NCI-H526 treated with DMSO at 0.1 percent for 48 hours (cell line): ENCODE measurements around the gene SLC9A3.

Experiments
- DNase-seq: peaks from one replicate; lab custom pipeline; 2025; lab: John Stamatoyannopoulos, UW

SLC9A3 gene

GRCh38 chr5:458547-459353, 65.5 kb downstream of the SLC9A3 start:
- no peak for DNase-seq

DNA sequence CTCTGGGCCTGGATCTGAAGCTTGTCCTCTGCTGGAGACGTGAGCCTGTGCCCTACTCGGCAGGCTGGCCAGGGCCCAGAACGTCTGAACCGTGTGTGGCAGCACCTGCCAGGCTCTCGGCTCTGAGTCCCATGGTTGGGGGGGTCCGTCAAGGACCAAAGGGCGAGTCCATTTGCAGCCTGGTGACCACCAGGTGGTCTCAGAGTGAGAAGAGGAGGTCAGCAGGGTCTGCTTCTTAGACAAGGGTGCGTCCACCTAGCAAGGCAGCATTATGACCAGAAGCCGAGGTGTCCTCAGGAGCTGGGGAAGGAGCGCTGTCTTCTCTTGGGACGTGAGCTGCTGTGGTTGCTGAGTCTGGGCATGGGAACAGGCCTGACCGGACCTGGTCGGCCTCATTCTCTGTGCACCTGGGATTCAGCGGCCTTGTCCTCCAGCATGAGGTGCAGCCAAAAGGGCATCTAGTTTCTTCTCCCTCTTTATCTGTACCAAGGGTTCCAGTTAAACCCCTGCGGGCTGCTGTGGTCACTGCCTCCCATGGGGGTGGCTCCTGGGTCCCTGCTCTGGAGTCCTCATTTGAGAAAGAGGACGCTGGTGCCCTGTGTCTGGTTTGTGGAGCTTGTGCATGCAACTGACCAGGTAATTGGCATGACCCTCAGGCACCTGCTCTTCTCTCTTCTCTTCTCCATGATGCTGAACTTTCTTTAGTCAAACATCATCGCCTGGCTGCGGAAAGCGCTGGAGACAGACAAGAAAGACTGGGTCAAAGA, 66.9 kb downstream of the SLC9A3 start:
- no peak for DNase-seq

DNA sequence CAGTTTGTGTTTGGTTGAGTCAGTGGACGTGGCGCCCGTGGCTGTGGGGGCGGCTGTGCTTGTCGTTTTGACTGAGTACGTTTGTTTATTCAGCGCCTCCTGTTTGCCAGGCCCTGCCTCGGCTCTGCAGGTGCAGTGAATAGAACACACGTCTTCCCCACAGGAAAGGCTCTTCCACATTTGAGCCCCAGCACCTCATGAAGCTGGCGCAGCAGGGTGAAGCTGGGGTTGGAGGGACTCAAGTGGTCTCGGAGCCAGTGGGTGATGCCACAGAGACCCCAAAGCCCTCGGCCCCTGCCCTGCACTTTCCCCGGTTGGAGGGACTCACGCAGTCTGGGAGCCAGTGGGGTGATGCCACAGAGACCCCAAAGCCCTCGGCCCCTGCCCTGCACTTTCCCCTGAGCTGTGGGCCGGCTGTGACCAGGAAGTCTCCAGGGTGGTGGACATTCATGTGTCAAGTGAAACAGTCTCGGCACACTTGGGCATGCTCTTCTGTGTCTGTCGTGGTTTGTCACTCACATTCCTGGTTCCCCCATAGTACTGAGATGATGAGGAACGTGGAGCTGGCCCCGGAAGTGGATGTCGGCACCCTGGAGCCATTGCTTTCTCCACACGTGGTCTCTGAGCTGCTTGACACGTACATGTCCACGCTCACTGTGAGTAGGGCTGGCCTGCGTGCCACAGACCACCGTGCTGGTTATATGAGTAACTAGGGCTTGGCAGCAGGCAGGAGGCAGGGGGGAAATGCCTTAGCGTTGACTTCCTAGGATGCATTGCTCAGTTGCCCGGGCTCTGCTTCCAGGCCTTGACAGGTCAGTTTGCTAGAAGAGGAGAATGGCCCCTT, 67.7 kb downstream of the SLC9A3 start:
- no peak for DNase-seq

- no peak for DNase-seq
Observed at GRCh38 chr5:455806-456205, 68.4 kb downstream of the SLC9A3 start.

GRCh38 chr5:454936-455335, 69.3 kb downstream of the SLC9A3 start:
- no peak for DNase-seq

- DNase-seq, result no peak
Observed at GRCh38 chr5:453725-454481, 70.3 kb downstream of the SLC9A3 start.

DNA sequence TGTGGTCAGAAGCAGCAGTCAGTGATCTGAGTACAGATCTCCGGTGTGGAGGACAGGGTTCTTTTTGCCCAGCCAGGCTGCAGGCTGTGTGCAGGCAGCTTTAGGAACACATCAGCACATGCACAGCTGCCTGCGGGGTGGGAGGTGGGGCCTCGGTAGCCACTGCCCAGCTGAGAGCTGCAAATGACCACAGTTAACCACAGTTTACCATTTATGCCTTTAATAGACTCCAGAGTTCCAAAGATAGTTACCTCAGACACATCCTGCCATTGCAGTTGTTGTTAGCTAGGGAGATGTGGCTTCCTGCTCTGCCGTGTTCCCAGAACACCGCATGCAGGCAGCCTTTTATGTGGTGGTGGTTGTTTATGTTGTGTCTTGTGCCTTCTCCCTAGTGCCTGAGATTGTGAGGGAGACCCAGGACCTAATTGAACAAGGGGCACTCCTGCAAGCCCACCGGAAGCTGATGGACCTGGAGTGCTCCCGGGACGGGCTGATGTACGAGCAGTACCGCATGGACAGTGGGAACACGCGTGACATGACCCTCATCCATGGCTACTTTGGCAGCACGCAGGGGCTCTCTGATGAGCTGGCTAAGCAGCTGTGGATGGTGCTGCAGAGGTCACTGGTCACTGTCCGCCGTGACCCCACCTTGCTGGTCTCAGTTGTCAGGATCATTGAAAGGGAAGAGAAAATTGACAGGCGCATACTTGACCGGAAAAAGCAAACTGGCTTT, 71.1 kb downstream of the SLC9A3 start:
- DNase-seq, result no peak

- no peak for DNase-seq
Observed at GRCh38 chr5:451587-452458, 72.4 kb downstream of the SLC9A3 start.

- DNase-seq, result no peak
Observed at GRCh38 chr5:449151-449550, 75.1 kb downstream of the SLC9A3 start.

- DNase-seq, result no peak
Observed at GRCh38 chr5:448766-449090, 75.5 kb downstream of the SLC9A3 start.

DNA sequence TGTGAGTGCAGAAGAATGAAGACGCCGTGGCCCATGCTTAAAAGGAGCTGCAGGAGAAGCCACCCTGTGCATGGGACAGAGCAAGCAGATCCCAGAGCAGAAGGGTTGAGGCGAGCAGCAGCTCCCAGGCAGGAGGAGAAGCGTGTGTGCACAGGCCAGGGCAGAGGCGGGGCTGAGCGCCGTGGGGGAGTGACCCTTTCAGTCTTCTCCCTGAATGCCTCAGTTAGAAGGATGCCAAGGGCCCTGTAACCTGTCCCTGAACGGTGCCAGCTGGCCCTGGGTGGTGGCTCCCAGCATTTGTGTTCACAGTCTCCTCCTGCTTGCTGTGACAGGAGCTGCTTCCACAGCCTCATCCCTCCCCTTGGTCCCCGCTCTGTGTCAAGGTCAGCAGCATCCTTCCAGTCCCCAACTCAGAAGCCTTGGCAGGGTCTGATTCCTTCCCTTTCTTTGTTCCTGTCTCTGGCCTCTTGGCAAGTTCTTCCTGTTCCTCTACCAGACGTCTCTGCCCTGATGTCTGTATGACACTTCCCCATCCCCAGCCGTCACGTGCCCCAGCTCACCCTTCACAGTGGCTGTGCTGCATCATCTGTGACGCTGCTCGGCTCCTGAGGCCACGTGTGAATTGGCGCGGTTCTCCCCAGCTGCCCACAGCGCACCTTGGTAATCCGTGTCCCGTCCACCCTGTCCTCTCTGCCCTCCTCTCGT, 76.0 kb downstream of the SLC9A3 start:
- DNase-seq, result no peak

GRCh38 chr5:447501-447900, 76.7 kb downstream of the SLC9A3 start:
- no peak for DNase-seq

DNA sequence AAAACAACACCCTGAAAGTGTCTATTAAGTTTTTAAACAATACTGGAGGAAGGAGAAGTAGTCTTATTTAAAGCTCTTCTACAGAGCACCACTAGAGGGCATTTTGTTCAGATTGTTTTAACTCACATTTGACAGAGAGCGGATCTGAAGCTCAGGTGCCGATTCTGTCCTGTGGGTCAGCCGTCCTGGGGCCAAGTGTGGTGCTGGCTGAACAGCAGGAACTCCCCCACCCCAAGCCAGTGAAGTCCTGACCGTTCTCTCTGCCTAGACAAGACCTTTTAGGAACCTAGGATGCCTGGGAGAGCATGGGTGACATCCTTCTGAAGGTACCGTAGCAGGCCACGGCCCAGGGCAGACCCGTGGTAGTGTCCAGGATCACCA, 77.4 kb downstream of the SLC9A3 start:
- peak; percentile 21 for DNase-seq

DNA sequence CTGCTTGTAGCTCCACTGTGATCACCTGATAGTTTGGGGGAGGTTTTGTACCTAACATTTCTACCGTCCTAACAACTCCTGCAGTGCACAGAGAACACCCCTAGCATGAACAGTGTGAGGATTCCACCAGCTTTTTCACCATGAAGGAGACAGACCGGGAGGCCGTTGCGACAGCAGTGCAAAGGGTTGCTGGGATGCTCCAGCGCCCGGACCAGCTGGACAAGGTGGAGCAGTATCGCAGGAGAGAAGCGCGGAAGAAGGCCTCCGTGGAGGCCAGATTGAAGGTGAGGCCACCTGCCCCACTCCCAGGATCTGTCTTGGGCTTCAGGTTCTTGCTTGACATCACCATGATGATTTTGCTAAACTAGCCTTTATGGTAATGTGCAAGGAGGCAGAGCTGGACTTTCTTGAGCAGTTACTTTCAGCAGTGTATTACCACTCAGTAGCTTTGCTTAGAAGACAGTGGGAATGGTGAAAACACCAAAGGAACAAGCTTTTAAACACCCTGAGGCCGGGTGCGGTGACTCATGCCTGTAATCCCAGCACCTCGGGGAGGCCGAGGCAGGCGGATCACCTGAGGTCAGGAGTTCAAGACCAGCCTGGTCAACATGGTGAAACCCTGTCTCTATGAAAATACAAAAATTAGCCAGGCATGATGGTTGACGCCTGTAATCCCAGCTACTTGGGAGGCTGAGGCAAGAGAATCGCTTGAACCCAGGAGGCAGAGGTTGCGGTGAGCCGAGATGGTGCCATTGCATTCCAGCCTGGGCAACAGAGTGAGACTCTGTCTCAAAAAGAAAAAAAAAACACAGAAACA, 78.0 kb downstream of the SLC9A3 start:
- no peak for DNase-seq

- no peak for DNase-seq
Observed at GRCh38 chr5:445591-445990, 78.7 kb downstream of the SLC9A3 start.

GRCh38 chr5:444226-444625, 80.0 kb downstream of the SLC9A3 start:
- no peak for DNase-seq

DNA sequence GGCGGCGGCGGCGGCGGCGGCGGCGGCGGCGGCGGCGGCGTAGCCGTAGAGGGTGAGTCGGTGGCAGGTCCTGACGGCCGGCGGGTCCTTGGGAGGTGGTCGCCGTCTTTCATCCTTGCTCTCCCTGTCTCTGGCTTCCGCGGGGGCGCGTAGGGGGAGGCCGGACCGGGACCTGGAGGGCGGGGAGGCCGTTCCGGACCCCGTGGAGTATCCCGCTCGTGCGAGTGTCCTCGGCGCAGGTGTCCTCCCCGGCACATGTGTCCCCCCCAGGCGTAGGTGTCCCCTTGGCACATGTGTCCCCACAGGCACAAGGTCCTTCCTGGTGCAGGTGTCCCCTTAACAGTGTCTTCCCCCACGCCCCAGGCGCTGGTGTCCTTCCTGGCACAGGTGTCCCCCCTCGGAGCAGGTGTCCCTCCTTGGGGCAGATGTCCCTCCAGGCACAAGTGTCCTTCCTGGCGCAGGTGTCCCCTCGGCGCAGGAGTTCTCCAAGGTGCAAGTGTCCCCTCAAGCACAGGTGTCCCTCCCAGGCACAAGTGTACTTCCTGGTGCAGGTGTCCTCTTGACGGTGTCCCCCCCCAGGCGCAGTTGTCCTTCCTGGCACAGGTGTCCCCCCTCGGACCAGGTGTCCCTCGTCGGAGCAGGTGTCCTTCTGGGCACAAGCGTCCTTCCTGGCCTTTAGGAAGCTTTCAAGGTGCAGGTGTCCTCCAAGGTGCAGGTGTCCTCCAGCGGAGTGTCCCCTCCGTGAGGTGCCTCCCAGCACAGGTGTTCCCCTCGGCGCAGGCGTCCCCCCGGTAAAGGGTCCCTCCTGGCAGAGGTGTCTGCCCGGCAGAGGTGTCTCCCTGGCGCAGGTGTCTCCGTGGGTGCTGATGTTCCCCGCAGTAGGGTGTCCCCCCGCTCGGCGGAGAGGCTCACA, 80.8 kb downstream of the SLC9A3 start:
- DNase-seq, result no peak
